Thoracic aorta (tissue), 2 donors: ENCODE data around the gene FAM110A. TPM values are rescaled to one million over a fixed set of nuclear protein-coding genes. Genes with fewer than 3 reads are reported as not detected.

Source experiments
- ATAC-seq: fragments of 150-250 bp; one replicate; pipeline ENCODE4 v1.8.0; 2017; ENCODE audit warnings: low read depth; ENCODE audit not compliant: insufficient number of reproducible peaks, low FRiP score
- DNase-seq: peaks from one replicate; pipeline ENCODE4 v3.0.0-alpha.2; 2020; ENCODE audit warnings: low spot score
- H3K27ac ChIP-seq, 2 donors: fragments of 200-600 bp; sonication (generic); 1 replicate in 1 of 2; 2 replicates in 1 of 2; pipeline ENCODE4 v1.5.1; 2016; ENCODE audit warnings: mild to moderate bottlenecking in 2 of 2, moderate library complexity in 2 of 2
- H3K27me3 ChIP-seq: fragments of 200-600 bp; sonication (generic); replicated peaks from 2 replicates; pipeline ENCODE4 v1.6.0; 2016; ENCODE audit warnings: mild to moderate bottlenecking; ENCODE audit not compliant: insufficient read depth
- H3K36me3 ChIP-seq: fragments of 200-600 bp; sonication (generic); one replicate; pipeline ENCODE4 v1.5.1; 2016
- H3K4me1 ChIP-seq, 2 donors: fragments of 200-600 bp; sonication (generic); 1 replicate in 1 of 2; 2 replicates in 1 of 2; pipeline versions ENCODE4 v1.5.1 to v1.6.0; 2016; ENCODE audit warnings: low read depth in 2 of 2, mild to moderate bottlenecking in 1 of 2; ENCODE audit not compliant: control insufficient read depth in 1 of 2
- H3K4me3 ChIP-seq: fragments of 200-600 bp; sonication (generic); 2 replicates; pipeline ENCODE4 v1.5.1; 2016; ENCODE audit warnings: mild to moderate bottlenecking
- H3K9me3 ChIP-seq: fragments of 200-600 bp; sonication (generic); 2 replicates; pipeline ENCODE4 v1.5.1; 2016
- CTCF ChIP-seq: fragments of 200-600 bp; sonication (generic); IDR thresholded peaks from one replicate; pipeline ENCODE4 v1.5.1; 2019; ENCODE audit warnings: antibody characterized with exemption
- total RNA-seq, 2 donors: library from RNA; depleted of rRNA; stranded (reverse); fragments of >200 nt; gene quantifications; one replicate each; pipeline versions ENCODE4 v1.1.0 to v1.2.3, GENCODE V29; 2016

Gene FAM110A
- total RNA-seq, 2 donors from 2014 or later: 0.81 to 3.5 TPM

- ATAC-seq (no peak), DNase-seq (no peak)
- H3K4me1 ChIP-seq: no peaks in the 10 kb centered on the region
- no peaks in the 10 kb centered on the region for H3K27me3 ChIP-seq
- TF ChIP-seq CTCF: no peak
- no peaks in the 10 kb centered on the region for H3K36me3 ChIP-seq
- no peak overlapping the region for H3K4me3 ChIP-seq
- H3K9me3 ChIP-seq: no peaks in the 10 kb centered on the region
- no peak overlapping the region for H3K27ac ChIP-seq
Measured at GRCh38 chr20:821046-821730, 12.3 kb upstream of the FAM110A start.

- no peak for TF ChIP-seq CTCF
- no peaks in the 10 kb centered on the region for H3K9me3 ChIP-seq
- H3K27ac ChIP-seq: no peak overlapping the region
- no peak for ATAC-seq
- no peak overlapping the region for H3K4me3 ChIP-seq
- no peak for DNase-seq
- no peaks in the 10 kb centered on the region for H3K27me3 ChIP-seq
- no peaks in the 10 kb centered on the region for H3K36me3 ChIP-seq
- no peaks in the 10 kb centered on the region for H3K4me1 ChIP-seq
Measured at GRCh38 chr20:821731-822065, 11.8 kb upstream of the FAM110A start.

- no peaks in the 10 kb centered on the region for H3K9me3 ChIP-seq
- ATAC-seq: no peak
- H3K36me3 ChIP-seq: no peaks in the 10 kb centered on the region
- no peaks in the 10 kb centered on the region for H3K4me1 ChIP-seq
- no peaks in the 10 kb centered on the region for H3K27me3 ChIP-seq
- H3K27ac ChIP-seq: no peak overlapping the region
- no peak for TF ChIP-seq CTCF
- no peak for DNase-seq
- no peak overlapping the region for H3K4me3 ChIP-seq
Measured at GRCh38 chr20:822651-823573, 10.6 kb upstream of the FAM110A start.

- no peak for TF ChIP-seq CTCF
- H3K4me3 ChIP-seq: no peak overlapping the region
- H3K4me1 ChIP-seq: no peaks in the 10 kb centered on the region
- DNase-seq (no peak), ATAC-seq (no peak)
- no peaks in the 10 kb centered on the region for H3K36me3 ChIP-seq
- no peak overlapping the region for H3K27ac ChIP-seq
- H3K9me3 ChIP-seq: no peaks in the 10 kb centered on the region
- no peaks in the 10 kb centered on the region for H3K27me3 ChIP-seq
Measured at GRCh38 chr20:823574-823902, 10.0 kb upstream of the FAM110A start.

- Histone ChIP-seq H3K36me3 (no peaks in the 10 kb centered on the region), H3K27me3 (no peaks in the 10 kb centered on the region), H3K27ac (no peak overlapping the region), H3K4me3 (no peak overlapping the region), H3K9me3 (no peaks in the 10 kb centered on the region), H3K4me1 (no peaks in the 10 kb centered on the region)
- no peak for DNase-seq
- no peak for TF ChIP-seq CTCF
- no peak for ATAC-seq
Measured at GRCh38 chr20:824490-824889, 9.0 kb upstream of the FAM110A start.
